Endothelial cell of umbilical vein (primary cell): ENCODE data around the gene PGAM2. TPM values are rescaled to one million over a fixed set of nuclear protein-coding genes. Genes with fewer than 3 reads are reported as not detected.

Source experiments
- BruUV-seq: library from RNA; stranded (reverse); fragments of 400-500 nt; replicated peaks from 2 replicates; lab custom pipeline; 2021; lab: Mats Ljungman, UMichigan
- CTCF ChIA-PET: fragments of 300-600, 350-600 bp; sonication (Branson Sonifier 250); formaldehyde crosslinking; loops from one replicate; lab custom pipeline; 2021; ENCODE audit warnings: antibody characterized with exemption, inconsistent platforms; lab: Charles Lee
- POLR2A ChIA-PET: fragments of 300-600, 350-600 bp; sonication (Branson Sonifier 250); formaldehyde crosslinking; loops from one replicate; lab custom pipeline; 2021; ENCODE audit warnings: antibody characterized with exemption, inconsistent platforms; lab: Charles Lee
- DNase-seq: peaks from one replicate; pipeline ENCODE4 v3.0.0-alpha.2; 2011; ENCODE audit warnings: low read depth, low spot score
- FAIRE-seq: peaks from 2 replicates; lab custom pipeline; 2011; peaks lifted over from hg19 to GRCh38; lab: Jason Lieb, UNC
- H2AFZ ChIP-seq: 2 replicates; pipeline ENCODE4 v1.6.0; 2012; ENCODE audit warnings: low read depth, low read length, control low read depth, inconsistent platforms
- H3K27ac ChIP-seq: 2 replicates; pipeline ENCODE4 v1.5.1; 2011; ENCODE audit warnings: low read depth, mild to moderate bottlenecking, control low read depth, low read length, moderate library complexity; ENCODE audit not compliant: insufficient read depth
- H3K27me3 ChIP-seq, 2 experiments: 2 replicates each; pipeline versions ENCODE4 v1.6.0 to v1.6.1; 2011; ENCODE audit warnings: low read length in 2 of 2, mixed read lengths in 1 of 2; ENCODE audit not compliant: control insufficient read depth in 2 of 2, insufficient read depth in 2 of 2
- H3K36me3 ChIP-seq, 2 experiments: 2 replicates in 1 of 2; 3 replicates in 1 of 2; pipeline ENCODE4 v1.5.1; 2011; ENCODE audit warnings: low read length in 2 of 2, mild to moderate bottlenecking in 1 of 2, moderate library complexity in 1 of 2; ENCODE audit not compliant: control insufficient read depth in 2 of 2, insufficient read depth in 2 of 2; ENCODE audit errors: extremely low read depth in 1 of 2
- H3K4me1 ChIP-seq: 3 replicates; pipeline ENCODE4 v1.5.1; 2011; ENCODE audit warnings: mild to moderate bottlenecking, low read length; ENCODE audit not compliant: control insufficient read depth, insufficient read depth; ENCODE audit errors: extremely low read depth
- H3K4me2 ChIP-seq: 2 replicates; pipeline ENCODE4 v1.6.1; 2011; ENCODE audit warnings: low read length, control low read depth, mixed read lengths; ENCODE audit not compliant: insufficient read depth
- H3K4me3 ChIP-seq, 3 experiments: fragments of 200-600 bp in 1 of 3; sonication (generic), shearing (Covaris generic) in 1 of 3; replicated peaks in 1 of 3; 2 replicates each; pipeline ENCODE4 v1.5.1; 2011 to 2016; ENCODE audit warnings: control low read depth in 3 of 3, low read length in 3 of 3, mild to moderate bottlenecking in 2 of 3, inconsistent platforms in 1 of 3, low read depth in 1 of 3, moderate library complexity in 1 of 3; ENCODE audit not compliant: insufficient read depth in 1 of 3
- H3K79me2 ChIP-seq: 2 replicates; pipeline ENCODE4 v1.6.0; 2012; ENCODE audit warnings: low read length, inconsistent platforms; ENCODE audit not compliant: control insufficient read depth, insufficient read depth
- H3K9ac ChIP-seq: replicated peaks from 2 replicates; pipeline ENCODE3; 2011; ENCODE audit warnings: low read length, control low read depth; ENCODE audit not compliant: insufficient read depth; ENCODE audit errors: extremely low read depth
- H3K9me1 ChIP-seq: replicated peaks from 3 replicates; pipeline ENCODE4 v1.6.0; 2011; ENCODE audit warnings: mild to moderate bottlenecking, low read length; ENCODE audit not compliant: control insufficient read depth, insufficient read depth; ENCODE audit errors: extremely low read depth
- H3K9me3 ChIP-seq: replicated peaks from 2 replicates; pipeline ENCODE4 v1.5.1; 2012; ENCODE audit warnings: low read length, inconsistent platforms; ENCODE audit not compliant: control insufficient read depth, insufficient read depth
- H4K20me1 ChIP-seq: replicated peaks from 2 replicates; pipeline ENCODE3; 2011; ENCODE audit warnings: mild to moderate bottlenecking, low read length; ENCODE audit not compliant: control insufficient read depth, insufficient read depth; ENCODE audit errors: extremely low read depth
- GATA2 ChIP-seq: IDR thresholded peaks from 2 replicates; pipeline ENCODE4 v1.7.0; 2011; ENCODE audit warnings: low read depth, mild to moderate bottlenecking, moderate library complexity, mixed read lengths, low read length; ENCODE audit not compliant: insufficient read length, insufficient read depth
- MYC ChIP-seq: IDR thresholded peaks from one replicate; pipeline ENCODE4 v1.6.1; 2011; ENCODE audit warnings: mild to moderate bottlenecking, low read depth, low read length
- dilution Hi-C: fragments of 300-500 bp; cut with MboI; formaldehyde crosslinking; loops from one replicate; pipeline ENCODE4 v1.15.0; 2019; ENCODE audit warnings: low sequenced_read_pairs; ENCODE audit not compliant: extremely low pct_ligation_motif_present
- intact Hi-C: fragments of 100-400 bp; cut with micrococcal nuclease; formaldehyde crosslinking; loops from one replicate; pipeline ENCODE4 v1.10.0; 2022
- polyA plus RNA-seq, 4 experiments: library from polyadenylated mRNA; depleted of rRNA in 3 of 4; stranded (reverse) in 3 of 4; unstranded in 1 of 4; fragments of >200 nt; gene quantifications; 2 replicates each; pipeline versions ENCODE4 v1.2.1 to v1.2.3, GENCODE V29; 2011 to 2012; ENCODE audit warnings: missing spikeins in 1 of 4
- total RNA-seq: library from RNA; stranded (reverse); gene quantifications from 2 replicates; pipeline ENCODE4 v1.2.3, GENCODE V29; 2021
- TF ChIP-seq, protein P1 (sequence below), 2 donors: IDR thresholded peaks; 1 replicate in 1 of 2; 2 replicates in 1 of 2; pipeline ENCODE4 v1.5.1; 2011; ENCODE audit warnings: low read length in 2 of 2, mild to moderate bottlenecking in 2 of 2, moderate library complexity in 2 of 2, control low read depth in 1 of 2, inconsistent platforms in 1 of 2, low read depth in 1 of 2; ENCODE audit not compliant: insufficient read depth in 1 of 2; ENCODE audit errors: extremely low read depth in 1 of 2

The PGAM2 gene
- total and polyA plus RNA-seq, 2 donors (not counting 3 experiments of a cell fraction or from before 2014, with no cell fraction given), result 0.19 TPM; not detected in 1

DNA sequence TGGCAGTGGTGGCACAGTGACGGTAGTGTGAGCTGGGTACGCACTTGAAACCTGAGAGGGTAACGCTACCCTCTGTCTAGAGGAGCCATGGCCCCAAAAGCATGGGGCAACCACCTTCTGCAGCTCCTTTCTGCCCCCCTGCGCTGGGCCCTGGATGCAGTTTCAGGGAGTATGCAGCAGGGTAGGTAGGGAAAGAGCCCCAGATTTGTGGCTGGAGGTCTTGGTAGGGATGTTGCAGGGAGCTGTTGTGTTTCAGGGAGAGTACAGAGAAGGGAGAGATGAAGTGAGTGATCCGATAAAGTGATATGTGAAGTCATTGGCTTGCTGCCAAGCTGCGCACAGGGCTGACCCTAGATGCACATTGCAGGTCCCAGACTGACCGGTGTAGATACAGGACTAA is 2.7 kb upstream of the PGAM2 start:
- peaks cover 2 to 13% of the 10 kb centered on the region in 2 experiments for H3K27me3 ChIP-seq
- H3K4me2 ChIP-seq, result no peak overlapping the region
- DNase-seq, result no peak
- H3K9ac ChIP-seq, result no peak overlapping the region
- no peak overlapping the region for H3K27ac ChIP-seq
- no peaks in the 10 kb centered on the region for H3K79me2 ChIP-seq
- no peak for FAIRE-seq
- intact Hi-C loops (no loop called here), dilution Hi-C loops (no loop called here)
- H2AFZ ChIP-seq, result no peak overlapping the region
- no peaks in the 10 kb centered on the region for H3K9me3 ChIP-seq
- H4K20me1 ChIP-seq, result no peaks in the 10 kb centered on the region
- no TSS peak for BruUV-seq
- H3K36me3 ChIP-seq, result no peaks in the 10 kb centered on the region
- H3K4me1 ChIP-seq, result peaks cover 10% of the 10 kb centered on the region
- ChIA-PET POLR2A (interaction anchor here (0.5 kb wide), 1 partner anchor 399 kb away, joined by 5 read pairs; no protein-coding TSS in a partner anchor), CTCF (interaction anchor here (0.8 to 2.6 kb wide), 2 partner anchors 48 to 128 kb away, joined by 3 to 7 read pairs; no protein-coding TSS in a partner anchor)
- no peaks in the 10 kb centered on the region for H3K9me1 ChIP-seq
- H3K4me3 ChIP-seq, result no peak overlapping the region
- TF ChIP-seq GATA2 (peak; percentile 10), MYC (no peak)
- TF ChIP-seq, protein P1, sequence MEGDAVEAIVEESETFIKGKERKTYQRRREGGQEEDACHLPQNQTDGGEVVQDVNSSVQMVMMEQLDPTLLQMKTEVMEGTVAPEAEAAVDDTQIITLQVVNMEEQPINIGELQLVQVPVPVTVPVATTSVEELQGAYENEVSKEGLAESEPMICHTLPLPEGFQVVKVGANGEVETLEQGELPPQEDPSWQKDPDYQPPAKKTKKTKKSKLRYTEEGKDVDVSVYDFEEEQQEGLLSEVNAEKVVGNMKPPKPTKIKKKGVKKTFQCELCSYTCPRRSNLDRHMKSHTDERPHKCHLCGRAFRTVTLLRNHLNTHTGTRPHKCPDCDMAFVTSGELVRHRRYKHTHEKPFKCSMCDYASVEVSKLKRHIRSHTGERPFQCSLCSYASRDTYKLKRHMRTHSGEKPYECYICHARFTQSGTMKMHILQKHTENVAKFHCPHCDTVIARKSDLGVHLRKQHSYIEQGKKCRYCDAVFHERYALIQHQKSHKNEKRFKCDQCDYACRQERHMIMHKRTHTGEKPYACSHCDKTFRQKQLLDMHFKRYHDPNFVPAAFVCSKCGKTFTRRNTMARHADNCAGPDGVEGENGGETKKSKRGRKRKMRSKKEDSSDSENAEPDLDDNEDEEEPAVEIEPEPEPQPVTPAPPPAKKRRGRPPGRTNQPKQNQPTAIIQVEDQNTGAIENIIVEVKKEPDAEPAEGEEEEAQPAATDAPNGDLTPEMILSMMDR (IDR thresholded peaks at IDR 0.05; ENCODE audit: extremely low read depth in 1 of 2, insufficient read depth in 1 of 2, low read depth in 1 of 2, low read length in 2 of 2), result no peak
